Measurements from ENCODE around the gene ATP5F1C. TPM values are rescaled to one million over a fixed set of nuclear protein-coding genes. Genes with fewer than 3 reads are reported as not detected.

The ATP5F1C gene
- total RNA-seq, 1 donor from 2014 or later: 308 TPM

- DNase-seq (ENCODE audit: low read depth, low spot score): no peak
Observed at GRCh38 chr10:7846591-7846990, 58.6 kb downstream of the ATP5F1C start.

GRCh38 chr10:7853226-7853842 lies 65.4 kb downstream of the ATP5F1C start:
- no peak for DNase-seq (ENCODE audit: low read depth, low spot score)

GRCh38 chr10:7853890-7854289 lies 65.9 kb downstream of the ATP5F1C start:
- DNase-seq (ENCODE audit: low read depth, low spot score): no peak

- DNase-seq (ENCODE audit: low read depth, low spot score): no peak
Observed at GRCh38 chr10:7855205-7855604, 67.2 kb downstream of the ATP5F1C start.

- no peak for DNase-seq (ENCODE audit: low read depth, low spot score)
Observed at GRCh38 chr10:7856678-7857077, 68.7 kb downstream of the ATP5F1C start.

- no peak for DNase-seq (ENCODE audit: low read depth, low spot score)
Observed at GRCh38 chr10:7857262-7857661, 69.3 kb downstream of the ATP5F1C start.

Other genes starting within 250 kb of the ATP5F1C start
- not detected in 2 replicates for gene ITIH5, start 121.2 kb upstream of the ATP5F1C start, total RNA-seq
- not detected in 2 replicates for gene ITIH2, start 84.9 kb upstream of the ATP5F1C start, total RNA-seq
- gene KIN, start 184 bp upstream of the ATP5F1C start, total RNA-seq: 5.7 and 5.9 TPM in 2 replicates
- 1.6 and 2.4 TPM in 2 replicates for gene TAF3, start 30.3 kb downstream of the ATP5F1C start, total RNA-seq